NCI-H446 (cell line): ENCODE measurements around the gene WBP1.
"Not testable (repeated sequence)": the region's sequence is repeated elsewhere in the genome, so short reads cannot be mapped to it uniquely, and the experiment has no call there.

ENCODE experiments used
- DNase-seq, 2 experiments: peaks; one replicate each; lab custom pipeline; 2025; lab: John Stamatoyannopoulos, UW

The WBP1 gene

GRCh38 chr2:74454654-74455511, 3.4 kb upstream of the WBP1 start, which contains the start of gene INO80B:
Gene INO80B (plus strand): TSS chr2:74455087. CDS start chr2:74455117, 30 bp downstream.
- peak; percentile 82 to 98 for DNase-seq

GRCh38 chr2:74457129-74457548, 1.1 kb upstream of the WBP1 start:
- peak in 1 of 2 experiments; percentile 64 for DNase-seq

GRCh38 chr2:74457549-74458131, 598 bp upstream of the WBP1 start:
- DNase-seq: peak in 1 of 2 experiments; percentile 64

GRCh38 chr2:74458938-74459363, 713 bp downstream of the WBP1 start:
- no peak for DNase-seq

- not testable (repeated sequence) for DNase-seq
Observed at GRCh38 chr2:74459503-74460118, 1.4 kb downstream of the WBP1 start.

- DNase-seq: not testable (repeated sequence)
Observed at GRCh38 chr2:74460187-74460586, 1.9 kb downstream of the WBP1 start.

GRCh38 chr2:74461187-74462053, 3.2 kb downstream of the WBP1 start:
- DNase-seq: no peak

- no peak for DNase-seq
Observed at GRCh38 chr2:74462054-74462785, 4.0 kb downstream of the WBP1 start.

GRCh38 chr2:74462786-74463105, 4.5 kb downstream of the WBP1 start:
- DNase-seq: no peak

- no peak for DNase-seq
Observed at GRCh38 chr2:74464406-74464805, 6.2 kb downstream of the WBP1 start.

- not testable (repeated sequence) for DNase-seq
Observed at GRCh38 chr2:74470742-74471141, 12.5 kb downstream of the WBP1 start.

GRCh38 chr2:74471332-74472065, 13.3 kb downstream of the WBP1 start:
- DNase-seq: no peak

- peak; percentile 91 to 94 for DNase-seq
Observed at GRCh38 chr2:74472086-74472944, 14.1 kb downstream of the WBP1 start, which contains the start of gene MRPL53. Gene MRPL53 (minus strand): TSS chr2:74472680. CDS start chr2:74472660, 20 bp downstream.

- no peak for DNase-seq
Observed at GRCh38 chr2:74472945-74473258, 14.7 kb downstream of the WBP1 start.

- no peak for DNase-seq
Observed at GRCh38 chr2:74474481-74474880, 16.2 kb downstream of the WBP1 start.

- no peak for DNase-seq
Observed at GRCh38 chr2:74474899-74475298, 16.7 kb downstream of the WBP1 start.

GRCh38 chr2:74481431-74481830, 23.2 kb downstream of the WBP1 start:
- DNase-seq: no peak

GRCh38 chr2:74481961-74482800, 23.9 kb downstream of the WBP1 start:
- no peak for DNase-seq
